Neuron (in vitro differentiated cells): ENCODE measurements around the gene CHDH.

Experiments
- H2AFZ ChIP-seq: one replicate; pipeline ENCODE4 v1.6.1; 2013; ENCODE audit warnings: low read depth, mild to moderate bottlenecking, inconsistent platforms, low read length, moderate library complexity
- H3K27me3 ChIP-seq: one replicate; pipeline ENCODE4 v1.6.1; 2013; ENCODE audit warnings: low read length; ENCODE audit not compliant: insufficient read depth
- H3K36me3 ChIP-seq: one replicate; pipeline ENCODE4 v1.6.1; 2013; ENCODE audit warnings: low read length; ENCODE audit not compliant: insufficient read depth
- H3K4me1 ChIP-seq: one replicate; pipeline ENCODE4 v1.6.1; 2013; ENCODE audit warnings: low read length; ENCODE audit not compliant: insufficient read depth
- H3K4me3 ChIP-seq: 2 replicates; pipeline ENCODE4 v1.5.1; 2013; ENCODE audit warnings: mild to moderate bottlenecking, low read length, moderate library complexity
- H3K9me3 ChIP-seq: one replicate; pipeline ENCODE4 v1.6.1; 2013; ENCODE audit warnings: low read length

CHDH gene

DNA sequence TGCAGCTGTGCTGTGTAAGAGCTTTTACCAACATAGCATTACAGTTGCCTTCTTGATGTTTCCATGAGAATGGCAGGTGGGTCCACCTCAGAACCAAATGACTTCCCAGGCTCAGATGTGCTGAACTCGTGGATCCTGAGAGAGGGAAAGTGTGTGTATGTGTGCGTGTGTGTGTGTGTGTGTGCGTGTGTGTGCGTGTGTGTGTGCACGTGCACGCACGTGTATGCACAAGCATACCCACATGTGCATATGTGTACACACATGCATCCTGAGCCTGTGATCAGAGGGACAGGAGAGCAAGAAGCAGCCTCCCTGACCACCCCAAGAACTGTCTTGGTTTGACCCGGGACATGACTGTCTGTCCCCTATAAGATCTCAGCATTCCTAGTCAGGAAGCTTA is 48.1 kb downstream of the CHDH start:
- peaks cover 20% of the 10 kb centered on the region for H3K4me1 ChIP-seq
- H3K4me3 ChIP-seq = no peak overlapping the region
- H3K36me3 ChIP-seq = no peaks in the 10 kb centered on the region
- H3K27me3 ChIP-seq = no peaks in the 10 kb centered on the region
- no peaks in the 10 kb centered on the region for H3K9me3 ChIP-seq
- no peak overlapping the region for H2AFZ ChIP-seq

DNA sequence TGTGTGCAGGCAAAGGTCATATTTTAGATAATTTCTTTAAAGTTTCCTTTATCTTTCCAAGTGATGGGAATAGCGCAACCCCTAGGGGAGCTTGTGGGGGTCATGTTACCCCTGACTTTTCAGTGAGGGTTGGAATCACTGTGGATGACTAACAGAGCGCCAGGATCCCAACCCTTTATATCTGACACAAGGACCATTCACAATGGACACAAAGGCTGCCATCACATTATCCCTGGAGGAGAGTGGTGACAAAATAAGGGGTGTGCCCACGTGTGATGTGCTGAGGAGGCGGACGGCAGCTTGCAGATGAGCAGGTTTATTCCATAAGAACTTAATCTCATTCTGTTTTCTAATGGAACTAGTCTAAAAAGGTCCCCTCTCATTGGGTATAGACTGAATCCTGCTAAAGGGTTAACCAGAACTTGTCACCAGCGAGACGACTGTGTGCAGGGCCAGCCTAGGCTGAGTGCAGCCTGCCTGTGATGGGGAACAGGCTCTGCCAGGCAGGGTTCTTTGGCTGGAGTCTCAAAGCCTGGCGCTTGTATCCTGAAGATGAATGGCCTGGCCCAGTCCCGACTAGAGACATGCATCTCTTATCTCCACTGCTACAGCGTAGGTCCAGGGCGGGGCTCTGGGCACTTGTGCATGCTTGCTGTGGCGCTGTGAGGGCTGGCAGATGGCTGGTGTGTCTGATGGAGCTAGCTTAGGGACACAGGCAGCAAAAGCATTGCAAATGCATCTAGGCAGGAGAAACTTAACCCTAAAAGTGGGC is 50.2 kb downstream of the CHDH start:
- H3K36me3 ChIP-seq = no peaks in the 10 kb centered on the region
- H2AFZ ChIP-seq = no peak overlapping the region
- H3K9me3 ChIP-seq = no peaks in the 10 kb centered on the region
- no peak overlapping the region for H3K4me3 ChIP-seq
- peaks cover 20% of the 10 kb centered on the region for H3K4me1 ChIP-seq
- no peaks in the 10 kb centered on the region for H3K27me3 ChIP-seq

DNA sequence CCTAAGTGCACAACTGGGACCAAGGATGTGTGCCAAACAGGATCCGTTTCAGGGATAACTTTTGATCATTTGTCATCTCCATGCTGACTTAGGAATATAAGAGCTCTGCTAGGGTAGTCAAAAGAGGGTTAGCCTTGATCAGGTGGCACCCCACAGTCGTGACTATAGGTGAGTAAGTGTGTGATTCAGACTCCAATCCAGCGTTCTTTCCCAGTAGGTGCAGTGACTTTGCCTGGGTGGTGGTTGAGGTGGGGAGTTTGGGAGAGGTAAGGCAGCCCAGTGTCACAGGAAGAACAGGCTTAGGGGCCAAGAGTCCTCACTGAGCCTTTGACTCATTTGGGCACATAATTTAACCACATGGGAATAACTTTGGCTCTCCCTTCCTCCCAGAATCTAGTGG is 51.0 kb downstream of the CHDH start:
- no peaks in the 10 kb centered on the region for H3K36me3 ChIP-seq
- no peaks in the 10 kb centered on the region for H3K9me3 ChIP-seq
- no peaks in the 10 kb centered on the region for H3K27me3 ChIP-seq
- no peak overlapping the region for H2AFZ ChIP-seq
- no peak overlapping the region for H3K4me3 ChIP-seq
- H3K4me1 ChIP-seq = peaks cover 20% of the 10 kb centered on the region

DNA sequence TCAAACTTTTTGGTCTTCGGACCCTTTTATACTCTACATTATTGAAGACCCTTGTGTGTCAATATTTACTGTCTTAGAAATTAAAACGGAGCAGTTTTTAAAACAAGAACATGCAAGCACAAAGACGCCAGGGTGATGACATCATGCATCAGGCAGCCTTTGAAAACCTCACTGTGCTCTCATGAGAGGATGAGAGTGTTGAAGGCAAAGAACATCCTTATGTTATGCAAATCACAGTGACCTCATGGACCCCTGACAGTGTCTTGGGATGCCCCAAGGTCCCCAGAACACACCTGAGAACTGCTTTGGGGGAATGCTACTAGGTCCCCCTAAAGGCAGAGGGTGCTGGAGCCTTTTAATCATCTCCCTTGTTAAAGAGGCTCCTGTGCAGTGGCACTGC is 51.6 kb downstream of the CHDH start:
- no peak overlapping the region for H2AFZ ChIP-seq
- no peaks in the 10 kb centered on the region for H3K9me3 ChIP-seq
- H3K36me3 ChIP-seq = no peaks in the 10 kb centered on the region
- no peaks in the 10 kb centered on the region for H3K27me3 ChIP-seq
- H3K4me3 ChIP-seq = no peak overlapping the region
- H3K4me1 ChIP-seq = peaks cover 20% of the 10 kb centered on the region

DNA sequence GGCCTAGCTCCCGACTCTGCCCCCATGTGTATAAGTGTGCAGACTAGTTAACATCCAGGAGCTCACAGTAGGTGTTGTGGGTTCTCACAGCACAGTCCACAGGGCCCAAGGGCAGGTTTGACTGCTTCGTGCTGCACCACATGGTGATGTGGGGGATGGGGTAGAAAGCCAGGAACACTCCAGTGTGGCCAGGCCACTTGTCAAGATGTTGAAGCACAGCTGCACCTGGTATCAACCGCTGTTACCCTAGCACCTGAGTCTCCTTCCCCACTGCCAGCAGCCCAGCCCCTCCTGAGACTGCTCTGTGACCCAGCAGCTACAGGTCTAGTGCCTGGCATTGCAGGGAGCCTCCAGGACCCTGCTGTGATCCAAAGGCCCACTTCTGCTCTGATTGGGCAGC is 53.4 kb downstream of the CHDH start:
- no peak overlapping the region for H3K4me3 ChIP-seq

DNA sequence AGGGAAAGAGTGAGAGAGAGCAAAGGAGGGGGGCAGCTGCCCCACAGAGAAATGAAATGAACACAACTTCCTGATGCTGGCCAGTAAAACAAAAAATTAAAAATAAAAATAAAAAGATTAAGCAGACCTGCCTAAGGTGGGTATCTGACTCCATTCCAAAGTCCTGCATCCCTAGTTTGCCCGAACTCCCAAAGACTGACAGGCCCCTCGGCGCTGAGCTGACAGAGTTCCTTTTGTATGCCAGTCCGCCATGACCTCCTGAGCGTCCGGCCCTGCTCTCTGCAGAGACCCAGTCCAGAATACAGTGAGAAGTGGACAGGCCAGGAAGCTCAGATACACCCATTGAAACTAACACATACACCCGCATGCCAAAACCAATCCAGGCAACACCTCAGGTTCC is 54.9 kb downstream of the CHDH start:
- Histone ChIP-seq H3K27me3 (no peaks in the 10 kb centered on the region), H3K36me3 (no peaks in the 10 kb centered on the region), H3K4me1 (peaks cover 20% of the 10 kb centered on the region), H2AFZ (no peak overlapping the region), H3K4me3 (no peak overlapping the region), H3K9me3 (no peaks in the 10 kb centered on the region)

More for the DNA sequence above, 53.4 kb downstream of the CHDH start:
- Histone ChIP-seq H3K4me1 (peaks cover 20% of the 10 kb centered on the region), H3K9me3 (no peaks in the 10 kb centered on the region), H3K36me3 (no peaks in the 10 kb centered on the region), H3K27me3 (no peaks in the 10 kb centered on the region), H2AFZ (no peak overlapping the region)

DNA sequence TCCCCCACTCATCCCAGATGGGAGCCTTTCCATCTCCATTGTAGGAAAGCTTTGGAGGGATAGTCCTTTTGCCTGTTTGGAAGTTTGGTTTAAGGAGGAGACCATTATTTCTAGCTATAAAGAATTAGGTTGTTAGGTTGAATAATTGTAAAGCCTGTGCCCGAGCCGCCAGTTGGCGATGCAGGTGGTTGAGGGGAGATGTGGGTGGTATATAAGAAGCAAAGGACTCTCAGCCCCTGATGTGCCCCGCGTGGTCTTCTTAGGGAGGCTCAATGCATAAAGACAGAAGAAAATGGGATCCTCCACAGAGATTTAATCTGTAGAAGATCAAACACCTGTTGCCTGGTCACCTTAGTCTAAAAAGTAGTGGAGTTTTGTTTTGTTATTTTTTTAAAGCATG is 55.7 kb downstream of the CHDH start:
- Histone ChIP-seq H2AFZ (no peak overlapping the region), H3K4me1 (peaks cover 12% of the 10 kb centered on the region), H3K27me3 (no peaks in the 10 kb centered on the region), H3K36me3 (no peaks in the 10 kb centered on the region), H3K9me3 (no peaks in the 10 kb centered on the region), H3K4me3 (no peak overlapping the region)

DNA sequence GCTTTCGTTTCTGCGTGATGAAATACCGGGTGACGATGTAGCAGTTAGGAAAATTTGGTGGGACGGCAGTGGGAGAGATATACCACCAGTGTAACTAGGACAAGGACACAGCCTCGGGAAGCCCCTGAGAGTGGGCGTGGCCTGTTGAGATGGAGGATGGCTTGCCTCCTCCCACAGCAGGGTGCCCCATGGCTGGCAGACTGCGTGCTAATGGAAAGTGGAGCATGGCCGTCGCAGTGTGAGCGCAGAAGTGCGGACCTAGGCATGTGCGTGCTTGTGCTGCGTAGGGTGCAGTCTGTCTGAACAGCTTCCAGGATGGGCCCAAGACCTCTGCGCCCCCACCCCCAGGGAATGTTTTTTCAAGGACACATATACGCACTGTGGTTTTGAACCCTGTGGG is 56.8 kb downstream of the CHDH start:
- H3K27me3 ChIP-seq = no peaks in the 10 kb centered on the region
- H3K9me3 ChIP-seq = no peaks in the 10 kb centered on the region
- H3K4me3 ChIP-seq = no peak overlapping the region
- H3K4me1 ChIP-seq = peaks cover 4% of the 10 kb centered on the region
- H3K36me3 ChIP-seq = no peaks in the 10 kb centered on the region
- no peak overlapping the region for H2AFZ ChIP-seq

DNA sequence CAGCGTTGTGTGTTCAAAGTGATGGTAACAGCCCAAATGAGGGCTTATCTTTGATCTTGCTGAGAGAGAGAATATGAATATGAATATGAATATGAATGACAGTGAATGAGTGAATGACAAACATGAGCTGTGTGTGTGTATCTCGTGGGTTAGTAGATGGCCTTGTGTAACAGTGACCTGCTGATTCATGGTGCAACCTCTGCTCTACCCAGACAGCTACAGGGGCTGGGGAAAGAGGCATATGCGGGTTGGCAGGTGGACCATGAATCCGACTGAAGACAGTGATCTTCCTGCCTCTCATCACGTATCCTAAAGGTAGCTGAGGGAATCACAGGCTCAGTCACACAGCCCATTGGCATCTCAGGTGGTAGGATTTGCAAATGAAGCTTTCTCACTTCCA is 58.2 kb downstream of the CHDH start:
- no peak overlapping the region for H3K4me3 ChIP-seq
- no peaks in the 10 kb centered on the region for H3K36me3 ChIP-seq
- H3K4me1 ChIP-seq = no peaks in the 10 kb centered on the region
- H3K9me3 ChIP-seq = no peaks in the 10 kb centered on the region
- H2AFZ ChIP-seq = no peak overlapping the region
- no peaks in the 10 kb centered on the region for H3K27me3 ChIP-seq

DNA sequence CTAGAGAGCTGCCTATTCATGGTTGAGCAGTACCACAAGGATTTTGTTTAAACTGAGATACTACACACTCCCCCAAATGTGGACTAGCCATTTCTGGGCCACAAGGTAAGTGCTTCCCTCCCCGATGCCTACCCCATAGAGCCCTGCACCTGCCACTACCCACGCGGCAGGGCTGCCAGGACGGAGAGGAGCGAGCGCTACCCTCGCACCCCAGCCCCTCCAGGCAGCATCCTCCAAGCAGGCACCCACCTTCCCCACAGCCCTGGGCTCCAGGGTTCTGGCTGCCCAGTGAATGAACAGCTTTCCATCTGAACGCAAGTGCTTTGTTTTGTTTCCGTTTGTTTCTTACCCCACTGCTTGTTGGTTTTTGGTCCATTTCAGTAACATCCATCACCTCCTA is 59.2 kb downstream of the CHDH start:
- Histone ChIP-seq H3K36me3 (no peaks in the 10 kb centered on the region), H3K9me3 (no peaks in the 10 kb centered on the region), H3K4me3 (no peak overlapping the region), H3K27me3 (no peaks in the 10 kb centered on the region), H2AFZ (no peak overlapping the region), H3K4me1 (no peaks in the 10 kb centered on the region)

DNA sequence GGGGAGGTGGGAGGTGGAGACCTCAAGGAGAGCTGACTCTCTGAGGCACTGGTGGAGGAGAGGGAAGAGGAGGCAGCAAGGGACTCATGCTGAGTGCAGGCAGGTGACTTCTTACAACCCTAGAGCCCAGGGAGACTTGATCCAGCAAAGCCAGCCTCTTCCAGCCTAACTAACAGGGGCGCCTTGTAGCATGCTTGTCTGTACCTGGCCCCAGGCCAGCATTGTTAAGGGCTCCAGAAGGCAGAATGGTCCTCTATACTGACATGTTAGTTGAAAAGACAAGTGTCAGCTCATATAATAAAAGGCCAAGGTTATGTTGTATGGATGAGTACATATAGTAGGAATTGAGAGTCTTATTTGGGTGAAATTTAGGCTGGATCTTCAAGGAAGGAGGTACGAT is 65.4 kb downstream of the CHDH start:
- no peak overlapping the region for H2AFZ ChIP-seq
- H3K36me3 ChIP-seq = no peaks in the 10 kb centered on the region
- H3K9me3 ChIP-seq = no peaks in the 10 kb centered on the region
- no peaks in the 10 kb centered on the region for H3K27me3 ChIP-seq
- no peak overlapping the region for H3K4me3 ChIP-seq
- no peaks in the 10 kb centered on the region for H3K4me1 ChIP-seq

DNA sequence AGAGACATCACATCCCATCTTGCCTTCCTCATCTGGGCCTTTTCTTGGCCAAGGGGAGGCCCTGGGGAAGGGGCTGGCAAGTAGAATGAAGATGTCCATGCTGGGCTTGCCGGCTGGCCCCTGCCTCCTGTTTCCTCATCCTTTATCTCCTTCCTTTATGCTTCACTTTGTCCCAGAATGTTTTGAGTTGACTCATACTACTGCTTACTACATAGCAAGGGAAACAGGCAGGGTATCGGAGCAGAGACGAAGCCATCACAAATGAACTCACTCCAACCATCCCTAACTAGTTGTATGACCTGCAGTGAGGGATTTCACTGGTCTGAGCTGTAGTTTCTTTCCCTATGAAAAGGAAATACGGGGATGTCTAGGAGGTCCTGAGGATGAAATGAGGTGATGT is 66.0 kb downstream of the CHDH start:
- H3K9me3 ChIP-seq = no peaks in the 10 kb centered on the region
- H3K4me3 ChIP-seq = no peak overlapping the region

DNA sequence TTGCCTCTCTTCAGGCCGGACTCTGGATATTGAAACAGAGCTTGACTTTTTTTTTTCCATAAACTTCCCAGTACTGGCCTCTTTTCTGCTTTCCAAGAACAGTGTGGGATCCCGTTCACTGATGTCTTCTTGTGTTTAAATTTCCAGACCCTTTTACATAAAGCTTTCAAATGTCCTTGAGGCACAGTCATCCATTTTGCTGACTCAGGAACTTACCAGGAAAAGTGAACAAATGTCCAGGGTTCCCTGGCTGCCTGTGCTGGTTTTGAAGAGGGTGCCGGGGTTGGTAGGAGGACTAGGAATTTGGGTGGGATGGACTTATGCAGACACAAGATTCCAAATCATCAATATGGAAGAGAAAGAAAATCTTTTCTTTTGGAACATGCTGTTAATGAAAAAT is 68.1 kb downstream of the CHDH start:
- no peak overlapping the region for H2AFZ ChIP-seq
- no peaks in the 10 kb centered on the region for H3K36me3 ChIP-seq
- H3K4me1 ChIP-seq = peaks cover 2% of the 10 kb centered on the region
- H3K4me3 ChIP-seq = no peak overlapping the region
- no peaks in the 10 kb centered on the region for H3K27me3 ChIP-seq
- no peaks in the 10 kb centered on the region for H3K9me3 ChIP-seq

More for the DNA sequence above, 66.0 kb downstream of the CHDH start:
- Histone ChIP-seq H2AFZ (no peak overlapping the region), H3K4me1 (no peaks in the 10 kb centered on the region), H3K27me3 (no peaks in the 10 kb centered on the region), H3K36me3 (no peaks in the 10 kb centered on the region)

DNA sequence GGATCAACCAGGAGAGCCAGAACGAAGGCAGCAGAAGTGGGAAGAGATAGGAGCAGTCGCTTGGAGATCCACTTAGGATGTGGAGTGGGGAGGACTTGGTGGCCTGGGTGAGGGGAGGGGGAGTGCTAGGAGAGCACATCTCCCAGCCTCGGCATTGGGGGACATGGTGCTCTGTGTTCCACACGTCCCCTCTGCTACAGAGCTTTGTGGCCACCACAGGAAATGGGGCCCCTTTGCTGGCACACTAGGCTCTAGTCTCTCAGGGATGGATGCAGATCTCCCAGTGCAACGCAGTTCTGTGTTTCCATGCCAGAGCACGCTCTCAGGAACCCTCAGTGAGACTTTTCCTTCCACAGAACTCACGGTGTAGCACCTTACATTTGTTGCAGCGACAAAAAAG is 68.8 kb downstream of the CHDH start:
- Histone ChIP-seq H3K36me3 (no peaks in the 10 kb centered on the region), H3K9me3 (no peaks in the 10 kb centered on the region), H2AFZ (no peak overlapping the region), H3K27me3 (no peaks in the 10 kb centered on the region), H3K4me1 (peaks cover 4% of the 10 kb centered on the region), H3K4me3 (no peak overlapping the region)
